Naive thymus-derived CD4-positive, alpha-beta T cell (primary cell): ENCODE results near the gene C1orf198. TPM values are rescaled to one million over a fixed set of nuclear protein-coding genes. Genes with fewer than 3 reads are reported as not detected.

Source experiments
- ATAC-seq: fragments of 150-1000 bp; cut with Tn5 transposase; 2 replicates; pipeline ENCODE4 v1.10.0; 2021; ENCODE audit warnings: mild to moderate bottlenecking, moderate library complexity
- CTCF ChIA-PET: fragments of 350-600 bp; sonication (Branson Sonifier 250); formaldehyde crosslinking; loops from one replicate; lab custom pipeline; 2021; ENCODE audit warnings: antibody characterized with exemption; lab: Charles Lee
- POLR2A ChIA-PET: fragments of 350-600 bp; sonication (Branson Sonifier 250); formaldehyde crosslinking; loops from one replicate; lab custom pipeline; 2021; ENCODE audit warnings: antibody characterized with exemption, inconsistent platforms; lab: Charles Lee
- DNase-seq, 9 donors: peaks; one replicate each; pipeline versions ENCODE4 v3.0.0 to v3.0.0-alpha.2; 2020 to 2022; ENCODE audit warnings: mixed read lengths in 1 of 9
- H3K27ac ChIP-seq: one replicate; pipeline ENCODE4 v1.7.0; 2013; ENCODE audit warnings: mild to moderate bottlenecking, low read depth, low read length, moderate library complexity
- H3K27me3 ChIP-seq, 2 donors: one replicate each; pipeline ENCODE4 v1.7.0; 2013; ENCODE audit warnings: low read length in 2 of 2, mild to moderate bottlenecking in 2 of 2, moderate library complexity in 2 of 2; ENCODE audit not compliant: control insufficient read depth in 2 of 2, insufficient read depth in 2 of 2
- H3K36me3 ChIP-seq, 3 experiments: 1 replicate in 2 of 3; 2 replicates in 1 of 3; pipeline ENCODE4 v1.7.0; 2013; ENCODE audit warnings: low read length in 3 of 3, mild to moderate bottlenecking in 3 of 3, moderate library complexity in 1 of 3; ENCODE audit not compliant: insufficient read depth in 3 of 3, control insufficient read depth in 2 of 3
- H3K4me1 ChIP-seq, 2 donors: one replicate each; pipeline ENCODE4 v1.7.0; 2013; ENCODE audit warnings: low read length in 2 of 2, mild to moderate bottlenecking in 2 of 2, moderate library complexity in 1 of 2; ENCODE audit not compliant: control insufficient read depth in 2 of 2, insufficient read depth in 2 of 2
- H3K4me3 ChIP-seq: 2 replicates; pipeline ENCODE4 v1.7.0; 2013; ENCODE audit warnings: mild to moderate bottlenecking, low read length
- H3K9me3 ChIP-seq, 3 experiments: 1 replicate in 2 of 3; 2 replicates in 1 of 3; pipeline ENCODE4 v1.7.0; 2013; ENCODE audit warnings: low read length in 3 of 3; ENCODE audit not compliant: control insufficient read depth in 2 of 3
- H3K27ac Mint-ChIP-seq, 9 donors: one replicate each; pipeline ENCODE4 v1.8.0; 2020 to 2022; ENCODE audit warnings: mixed read lengths in 9 of 9, mild to moderate bottlenecking in 8 of 9, moderate library complexity in 5 of 9, inconsistent platforms in 2 of 9
- H3K27me3 Mint-ChIP-seq, 5 donors: one replicate each; pipeline ENCODE4 v1.8.0; 2021 to 2022; ENCODE audit warnings: mixed read lengths in 5 of 5, mild to moderate bottlenecking in 1 of 5
- H3K36me3 Mint-ChIP-seq, 5 donors: one replicate each; pipeline ENCODE4 v1.8.0; 2020 to 2022; ENCODE audit warnings: mixed read lengths in 5 of 5, mild to moderate bottlenecking in 3 of 5, inconsistent platforms in 1 of 5
- H3K4me1 Mint-ChIP-seq, 7 donors: one replicate each; pipeline ENCODE4 v1.8.0; 2020 to 2022; ENCODE audit warnings: mixed read lengths in 7 of 7, mild to moderate bottlenecking in 3 of 7, inconsistent platforms in 1 of 7
- H3K4me3 Mint-ChIP-seq, 10 donors: one replicate each; pipeline ENCODE4 v1.8.0; 2020 to 2022; ENCODE audit warnings: mild to moderate bottlenecking in 10 of 10, mixed read lengths in 10 of 10, moderate library complexity in 6 of 10, inconsistent platforms in 2 of 10
- H3K9me3 Mint-ChIP-seq, 11 donors: one replicate each; pipeline ENCODE4 v1.8.0; 2020 to 2022; ENCODE audit warnings: mixed read lengths in 11 of 11, mild to moderate bottlenecking in 4 of 11, inconsistent platforms in 1 of 11, moderate library complexity in 1 of 11
- intact Hi-C, 2 donors: fragments of 100-400 bp; cut with micrococcal nuclease; formaldehyde crosslinking; loops; one replicate each; pipeline ENCODE4 v1.15.1; 2023
- polyA plus RNA-seq, 2 donors: library from polyadenylated mRNA; unstranded; fragments of 300-500 nt; fragmentation: Illumina TruSeq; gene quantifications; one replicate each; pipeline ENCODE4 v1.2.3, GENCODE V29; 2021
- total RNA-seq, 6 experiments: library from RNA in 5 of 6; stranded (reverse) in 5 of 6; gene quantifications; 1 replicate in 5 of 6; 2 replicates in 1 of 6; pipeline ENCODE4 v1.2.3 and lab custom pipeline; 2021 to 2026

Gene C1orf198, protein sequence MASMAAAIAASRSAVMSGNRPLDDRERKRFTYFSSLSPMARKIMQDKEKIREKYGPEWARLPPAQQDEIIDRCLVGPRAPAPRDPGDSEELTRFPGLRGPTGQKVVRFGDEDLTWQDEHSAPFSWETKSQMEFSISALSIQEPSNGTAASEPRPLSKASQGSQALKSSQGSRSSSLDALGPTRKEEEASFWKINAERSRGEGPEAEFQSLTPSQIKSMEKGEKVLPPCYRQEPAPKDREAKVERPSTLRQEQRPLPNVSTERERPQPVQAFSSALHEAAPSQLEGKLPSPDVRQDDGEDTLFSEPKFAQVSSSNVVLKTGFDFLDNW
- total RNA-seq (1 to 10 TPM; 2.9 to 6.0 (median 3.7) TPM), polyA plus RNA-seq (1 to 10 TPM; 6.3 to 8.1 TPM), total RNA-seq (lab: John Stamatoyannopoulos, UW) (4.8 reads per million, percentile 23 among the genes with 10 or more reads in this experiment)

DNA sequence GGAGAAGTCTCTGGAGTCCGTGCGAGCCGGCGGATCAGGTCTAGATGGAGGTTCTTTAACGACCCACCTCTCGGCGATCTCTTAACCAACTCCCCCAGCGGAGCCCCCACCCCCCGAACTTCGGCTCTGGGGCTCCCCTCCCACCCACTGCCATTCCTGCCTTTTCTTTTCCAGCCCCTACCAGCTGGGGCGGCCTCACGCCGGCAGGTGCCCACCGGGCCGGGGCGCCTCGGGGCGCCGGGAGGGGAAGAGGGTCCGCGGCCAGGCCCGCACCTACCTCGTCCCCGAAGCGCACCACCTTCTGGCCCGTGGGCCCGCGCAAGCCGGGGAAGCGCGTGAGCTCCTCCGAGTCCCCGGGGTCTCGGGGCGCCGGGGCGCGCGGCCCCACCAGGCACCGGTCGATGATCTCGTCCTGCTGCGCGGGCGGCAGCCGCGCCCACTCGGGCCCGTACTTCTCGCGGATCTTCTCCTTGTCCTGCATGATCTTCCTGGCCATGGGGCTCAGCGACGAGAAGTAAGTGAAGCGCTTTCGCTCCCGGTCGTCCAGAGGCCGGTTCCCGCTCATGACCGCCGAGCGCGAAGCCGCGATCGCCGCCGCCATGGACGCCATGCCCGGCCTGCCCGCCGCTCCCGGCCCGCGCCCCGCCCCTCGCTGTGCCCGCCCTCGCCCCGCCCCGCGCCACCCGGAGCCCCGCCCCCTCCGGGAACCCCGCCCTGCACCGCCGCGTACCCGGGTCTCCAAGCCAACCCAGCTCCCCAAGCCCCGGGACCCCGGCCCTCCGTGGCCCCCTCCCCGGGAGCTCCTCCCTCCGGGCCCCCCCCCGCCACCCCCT, at the start of gene C1orf198:
Gene C1orf198 (minus strand): TSS at position 619 of the 833 bp plus-strand sequence. CDS start 9 bp downstream, at position 610.
- Histone ChIP-seq H3K9me3 (no peaks in the 10 kb centered on the region), H3K27ac (peak within 1 kb of the TSS; percentile 67), H3K4me1 (peaks cover 0 to 5% of the 10 kb centered on the region in 2 donors), H3K36me3 (peaks cover 0 to 3% (median 0%) of the 10 kb centered on the region in 3 experiments), H3K27me3 (peaks cover 0 to 7% of the 10 kb centered on the region in 2 donors), H3K4me3 (peak within 1 kb of the TSS; percentile 76)
- DNase-seq, result peak; percentile 48 to 84 (median 69)
- Mint-ChIP-seq H3K4me1 (peaks cover 10 to 33% (median 24%) of the 10 kb centered on the region in 7 donors), H3K27ac (peak within 1 kb of the TSS in 8 of 9 donors; percentile 29 to 84 (median 62)), H3K27me3 (peaks cover 13 to 38% (median 25%) of the 10 kb centered on the region in 5 donors), H3K4me3 (peak within 1 kb of the TSS; percentile 70 to 94 (median 88)), H3K9me3 (peaks cover 0 to 1% (median 0%) of the 10 kb centered on the region in 11 donors), H3K36me3 (no peaks in the 10 kb centered on the region)
- intact Hi-C loops, result loop anchor here (1.0 to 10.0 kb wide), 13 partner anchors 110 to 801 kb away; partner anchors contain the start of genes COG2 (in 2 of the 2), EXOC8 (in 2 of the 2), FAM89A (in 2 of the 2) and SPRTN (in 2 of the 2)
- ChIA-PET CTCF (interaction anchor here (1.0 kb wide), 1 partner anchor 110 kb away, joined by 3 read pairs; no protein-coding TSS in a partner anchor), POLR2A (no interaction called here)
- peak; percentile 97 for ATAC-seq

DNA sequence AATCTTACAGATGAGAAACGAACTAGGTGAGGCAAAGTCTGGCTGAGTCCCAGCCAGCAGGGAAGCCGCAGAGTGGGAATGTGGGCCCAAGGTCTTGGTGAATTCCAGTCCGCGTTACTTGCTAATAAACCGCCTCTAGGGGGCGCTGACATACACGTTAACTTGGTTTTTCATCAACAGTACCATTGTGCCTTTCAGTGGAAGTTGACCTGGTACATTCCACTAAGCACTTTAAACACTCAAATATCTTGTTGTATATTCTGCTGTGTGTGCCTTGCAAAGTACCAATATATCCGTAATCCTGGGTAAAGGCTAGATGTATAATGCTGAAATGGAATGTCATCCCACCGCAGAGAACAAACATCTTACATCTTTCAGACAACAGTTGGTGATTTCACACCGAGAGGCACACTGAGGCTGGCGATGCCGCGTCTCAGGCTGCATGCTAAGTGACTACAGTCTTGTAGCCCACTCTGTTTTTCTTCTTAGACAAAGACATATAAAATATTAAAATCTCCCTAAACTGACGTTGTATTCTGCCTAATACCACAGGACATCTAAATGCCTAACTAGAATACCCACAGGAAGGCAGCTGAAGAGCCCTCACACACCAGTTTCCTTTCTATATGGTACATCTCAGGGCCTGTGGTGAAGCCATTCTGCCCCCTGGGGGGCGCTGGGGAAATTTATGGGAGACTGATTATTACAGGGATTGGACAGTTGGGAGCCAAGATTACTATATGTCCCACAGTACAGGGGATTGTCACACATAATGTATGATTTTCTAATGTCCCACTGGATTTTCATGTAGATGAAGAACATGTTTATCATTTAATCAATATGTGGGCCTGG, 49.2 kb upstream of the C1orf198 start:
- ChIA-PET CTCF (interaction anchor here (0.6 to 2.2 kb wide), 12 partner anchors 15 to 294 kb away, joined by 3 to 10 read pairs (median 4); partner anchors contain the start of genes ARV1 and TTC13), POLR2A (no interaction called here)
- H3K27me3 ChIP-seq, result no peaks in the 10 kb centered on the region
- peak overlapping the region in 5 of 9 donors; percentile 17 to 32 (median 24) for H3K27ac Mint-ChIP-seq
- ATAC-seq, result peak; percentile 81
- no peaks in the 10 kb centered on the region for H3K4me1 ChIP-seq
- intact Hi-C loops, result loop anchor here (1.0 to 10.0 kb wide), 7 partner anchors 62 to 687 kb away; partner anchors contain the start of genes ARV1 (in 2 of the 2), COG2 (in 1 of the 2) and FAM89A (in 1 of the 2)
- H3K9me3 Mint-ChIP-seq, result no peaks in the 10 kb centered on the region
- H3K36me3 Mint-ChIP-seq, result peaks cover 14 to 32% (median 17%) of the 10 kb centered on the region in 5 donors
- no peaks in the 10 kb centered on the region for H3K27me3 Mint-ChIP-seq
- H3K4me3 ChIP-seq, result no peak overlapping the region
- DNase-seq, result peak; percentile 33 to 74 (median 67)
- no peaks in the 10 kb centered on the region for H3K9me3 ChIP-seq
- peaks cover 0 to 71% (median 4%) of the 10 kb centered on the region in 3 experiments for H3K36me3 ChIP-seq
- no peak overlapping the region for H3K4me3 Mint-ChIP-seq
- H3K27ac ChIP-seq, result no peak overlapping the region
- peaks cover 0 to 11% (median 0%) of the 10 kb centered on the region in 7 donors for H3K4me1 Mint-ChIP-seq

DNA sequence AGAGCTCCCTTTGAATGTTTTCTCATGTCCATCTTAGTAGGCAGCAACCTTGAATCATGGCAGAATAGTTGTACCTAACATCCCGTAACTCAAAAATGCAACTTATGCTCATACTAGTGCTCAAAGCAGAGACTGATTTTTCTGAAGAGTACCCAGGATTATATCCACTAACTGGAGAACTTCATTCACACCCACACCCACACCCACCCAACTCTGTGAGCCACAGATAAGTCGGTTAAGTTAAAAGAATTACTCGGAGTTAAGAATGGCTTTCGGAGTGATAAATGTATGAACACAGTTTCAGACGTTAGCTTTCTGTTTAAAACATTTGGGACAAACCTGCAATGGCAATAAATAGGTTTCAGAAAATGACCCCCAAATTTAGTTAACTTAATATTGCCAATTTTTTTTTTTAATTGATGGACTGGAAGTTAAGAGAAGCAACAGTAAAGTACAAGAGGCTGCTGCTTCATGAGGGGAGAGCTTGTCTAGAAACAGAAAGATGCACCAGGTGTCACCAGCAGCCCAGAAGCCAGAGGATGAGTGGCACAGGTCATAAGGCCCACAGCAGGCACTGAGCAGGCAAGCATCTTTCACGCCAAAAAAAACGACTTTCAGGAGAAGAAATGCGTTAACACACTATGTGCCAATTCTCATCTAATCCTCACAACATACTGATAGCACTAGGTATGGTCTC, 48.4 kb upstream of the C1orf198 start:
- Histone ChIP-seq H3K27ac (no peak overlapping the region), H3K4me1 (no peaks in the 10 kb centered on the region), H3K4me3 (no peak overlapping the region), H3K27me3 (no peaks in the 10 kb centered on the region), H3K9me3 (no peaks in the 10 kb centered on the region), H3K36me3 (peaks cover 3 to 69% (median 4%) of the 10 kb centered on the region in 3 experiments)
- ATAC-seq (no peak), DNase-seq (no peak)
- Mint-ChIP-seq H3K27me3 (no peaks in the 10 kb centered on the region), H3K4me3 (no peak overlapping the region), H3K4me1 (peaks cover 0 to 5% (median 0%) of the 10 kb centered on the region in 7 donors), H3K9me3 (no peaks in the 10 kb centered on the region), H3K36me3 (peaks cover 11 to 32% (median 17%) of the 10 kb centered on the region in 5 donors), H3K27ac (peak overlapping the region in 2 of 9 donors; percentile 23 to 28)
- POLR2A ChIA-PET, result no interaction called here
- CTCF ChIA-PET, result interaction anchor here (0.6 to 2.2 kb wide), 10 partner anchors 9 to 325 kb away, joined by 3 to 10 read pairs (median 4); partner anchors contain the start of genes ARV1 and TTC13
- intact Hi-C loops, result loop anchor here (1.0 to 10.0 kb wide), 7 partner anchors 63 to 688 kb away; partner anchors contain the start of genes ARV1 (in 2 of the 2), COG2 (in 1 of the 2) and FAM89A (in 1 of the 2)

DNA sequence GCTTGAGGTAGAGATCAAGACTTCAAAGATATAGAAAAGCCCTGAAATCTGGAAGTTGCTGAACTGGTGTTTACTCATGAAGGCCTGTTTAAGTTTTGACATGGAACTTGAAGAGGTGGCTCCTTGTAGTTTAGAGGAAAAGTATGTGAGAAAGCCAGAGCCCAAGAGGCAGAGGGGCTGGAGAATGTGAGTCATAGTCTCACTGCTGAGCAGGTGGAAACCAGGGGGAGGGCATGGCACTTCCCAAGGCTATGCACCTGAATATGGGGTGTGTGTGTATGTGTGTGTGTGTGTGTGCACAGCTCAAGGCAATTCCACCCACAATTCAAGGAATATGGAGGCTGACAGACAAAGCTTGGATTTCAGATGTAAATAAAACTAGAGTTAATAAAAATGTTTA, 46.8 kb upstream of the C1orf198 start:
- DNase-seq (no peak), ATAC-seq (no peak)
- Mint-ChIP-seq H3K4me3 (no peak overlapping the region), H3K27ac (peak overlapping the region in 2 of 9 donors; percentile 29 to 34), H3K9me3 (no peaks in the 10 kb centered on the region), H3K36me3 (peaks cover 11 to 42% (median 24%) of the 10 kb centered on the region in 5 donors), H3K4me1 (peaks cover 0 to 5% (median 0%) of the 10 kb centered on the region in 7 donors), H3K27me3 (no peaks in the 10 kb centered on the region)
- CTCF ChIA-PET, result interaction anchor here (2.2 kb wide), 1 partner anchor 64 kb away, joined by 10 read pairs; the partner anchor contains the start of genes ARV1 and TTC13
- Histone ChIP-seq H3K4me3 (no peak overlapping the region), H3K36me3 (peaks cover 4 to 74% (median 17%) of the 10 kb centered on the region in 3 experiments), H3K27me3 (no peaks in the 10 kb centered on the region), H3K27ac (no peak overlapping the region), H3K4me1 (no peaks in the 10 kb centered on the region), H3K9me3 (no peaks in the 10 kb centered on the region)
- POLR2A ChIA-PET, result no interaction called here
- intact Hi-C loops, result loop anchor here in 1 of 2 donors (5.0 to 10.0 kb wide), 3 partner anchors 127 to 690 kb away; partner anchors contain the start of genes COG2 and FAM89A

DNA sequence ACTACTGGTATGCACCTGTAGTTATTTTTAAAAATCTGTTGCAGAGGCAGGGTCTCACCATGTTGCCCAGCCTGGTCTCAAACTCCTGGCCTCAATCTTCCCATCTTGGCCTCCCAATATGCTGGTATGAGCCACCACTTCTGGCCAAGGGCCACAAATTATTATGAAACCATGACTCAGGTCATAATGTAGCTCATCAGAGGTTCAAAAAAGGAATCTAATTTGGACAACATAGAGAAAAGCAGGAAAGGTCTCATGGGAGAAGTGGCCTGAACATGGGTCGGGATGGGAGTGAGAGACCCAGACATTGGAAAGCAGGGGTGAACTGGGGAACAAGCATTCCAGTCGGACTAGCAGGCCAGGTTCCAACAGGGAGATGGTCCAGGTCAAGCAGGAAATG, 45.2 kb upstream of the C1orf198 start:
- intact Hi-C loops, result loop anchor here in 1 of 2 donors (10.0 kb wide), 2 partner anchors 269 to 691 kb away; partner anchors contain the start of gene COG2
- H3K4me1 Mint-ChIP-seq, result peaks cover 0 to 5% (median 0%) of the 10 kb centered on the region in 7 donors
- H3K4me3 Mint-ChIP-seq, result no peak overlapping the region
- no peak overlapping the region for H3K27ac ChIP-seq
- H3K9me3 Mint-ChIP-seq, result no peaks in the 10 kb centered on the region
- H3K4me3 ChIP-seq, result no peak overlapping the region
- peaks cover 4 to 74% (median 20%) of the 10 kb centered on the region in 3 experiments for H3K36me3 ChIP-seq
- H3K4me1 ChIP-seq, result no peaks in the 10 kb centered on the region
- no peaks in the 10 kb centered on the region for H3K27me3 Mint-ChIP-seq
- no peaks in the 10 kb centered on the region for H3K9me3 ChIP-seq
- no peaks in the 10 kb centered on the region for H3K27me3 ChIP-seq
- POLR2A ChIA-PET, result no interaction called here
- H3K36me3 Mint-ChIP-seq, result peaks cover 11 to 42% (median 27%) of the 10 kb centered on the region in 5 donors
- DNase-seq, result no peak
- peak overlapping the region in 2 of 9 donors; percentile 7 to 27 for H3K27ac Mint-ChIP-seq
- CTCF ChIA-PET, result no interaction called here
- ATAC-seq, result no peak
